Vagina (tissue), 2 donors: ENCODE data around the gene SEPTIN5.

Experiments
- CTCF ChIP-seq, 3 experiments: fragments of 450-650 bp in 2 of 3; fragments of 200-600 bp in 1 of 3; sonication (generic) in 1 of 3; IDR thresholded peaks; one replicate each; pipeline ENCODE4 v1.5.1; 2017 to 2019; ENCODE audit warnings: antibody characterized with exemption in 3 of 3, mild to moderate bottlenecking in 2 of 3, moderate library complexity in 2 of 3
- POLR2A ChIP-seq, 2 donors: fragments of 450-650 bp; IDR thresholded peaks; one replicate each; pipeline ENCODE4 v1.6.1; 2017; ENCODE audit warnings: antibody characterized with exemption in 2 of 2, mild to moderate bottlenecking in 2 of 2, moderate library complexity in 2 of 2

GRCh38 chr22:19739448-19739895 is 25.2 kb downstream of the SEPTIN5 start:
- TF ChIP-seq CTCF (IDR thresholded peaks at IDR 0.05), result no peak
- TF ChIP-seq POLR2A (IDR thresholded peaks at IDR 0.05), result no peak
